GM12864 (cell line): ENCODE measurements around the gene OGFR.

Experiments used
- DNase-seq: peaks from one replicate; pipeline ENCODE4 v3.0.0-alpha.2; 2011; ENCODE audit warnings: low read depth
- H3K4me3 ChIP-seq: 2 replicates; pipeline ENCODE4 v1.5.1; 2011; ENCODE audit warnings: mild to moderate bottlenecking, low read depth, low read length, control low read depth
- CTCF ChIP-seq: IDR thresholded peaks from 2 replicates; pipeline ENCODE4 v1.5.1; 2011; ENCODE audit warnings: low read depth, mild to moderate bottlenecking, moderate library complexity, low read length, control low read depth, inconsistent platforms; ENCODE audit errors: missing control alignments

The OGFR gene

DNA sequence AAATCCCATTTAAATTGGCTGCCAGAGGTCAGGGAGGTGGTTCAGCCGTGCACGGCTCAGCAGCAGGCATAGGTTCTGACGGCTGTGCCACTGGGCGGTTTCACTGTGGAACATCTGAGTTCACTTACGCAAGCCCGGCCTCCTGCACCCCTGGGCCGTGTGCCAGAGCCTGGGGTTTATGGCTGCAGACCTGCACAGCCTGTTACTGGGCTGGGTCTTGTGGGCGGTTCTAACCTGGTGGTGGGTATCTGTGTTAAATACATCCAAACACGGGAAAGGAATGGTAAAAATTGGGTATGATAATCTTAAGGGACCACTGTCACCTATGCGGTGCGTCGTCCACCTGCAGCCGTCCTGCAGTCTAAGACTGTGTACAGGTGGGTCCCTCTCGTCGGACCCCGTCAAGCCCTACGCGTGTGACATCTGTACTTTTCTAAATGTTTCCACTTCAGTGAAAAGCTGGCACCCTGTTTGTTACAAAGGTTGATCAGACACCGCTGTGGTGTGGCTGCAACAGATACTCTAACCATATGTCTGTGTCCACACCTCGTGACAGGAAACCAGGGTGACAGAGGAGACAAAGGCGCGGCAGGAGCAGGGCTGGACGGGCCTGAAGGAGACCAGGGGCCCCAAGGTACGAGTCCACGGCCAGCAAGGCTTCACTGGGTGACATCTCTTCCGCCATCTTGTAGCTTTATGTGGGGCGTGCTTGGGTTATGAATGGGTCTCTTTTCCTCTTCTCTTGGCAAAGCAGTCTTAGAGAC lies 33.7 kb downstream of the OGFR start:
- no peak for TF ChIP-seq CTCF
- H3K4me3 ChIP-seq, result no peak overlapping the region
- peak; percentile 24 for DNase-seq

DNA sequence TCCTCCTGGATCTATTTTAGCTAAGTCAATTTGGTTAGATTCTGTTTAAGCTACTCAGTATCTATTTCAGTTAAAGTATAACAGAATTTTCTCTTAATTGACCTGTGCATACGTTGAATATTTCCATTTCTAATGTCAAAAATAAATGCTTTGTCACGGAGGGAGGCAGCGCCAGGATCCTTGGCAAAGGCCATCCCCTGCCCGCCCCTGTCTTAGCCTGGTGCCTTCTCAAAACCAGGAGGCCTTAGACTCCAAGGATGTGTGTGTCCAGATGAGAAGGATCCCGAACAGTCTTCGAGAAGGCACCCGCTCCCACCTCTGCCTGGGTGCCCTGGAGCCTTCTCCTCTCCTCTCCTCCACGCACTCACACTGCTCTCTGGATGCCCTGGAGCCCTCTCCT lies 34.6 kb downstream of the OGFR start:
- no peak for TF ChIP-seq CTCF
- DNase-seq, result no peak
- no peak overlapping the region for H3K4me3 ChIP-seq

DNA sequence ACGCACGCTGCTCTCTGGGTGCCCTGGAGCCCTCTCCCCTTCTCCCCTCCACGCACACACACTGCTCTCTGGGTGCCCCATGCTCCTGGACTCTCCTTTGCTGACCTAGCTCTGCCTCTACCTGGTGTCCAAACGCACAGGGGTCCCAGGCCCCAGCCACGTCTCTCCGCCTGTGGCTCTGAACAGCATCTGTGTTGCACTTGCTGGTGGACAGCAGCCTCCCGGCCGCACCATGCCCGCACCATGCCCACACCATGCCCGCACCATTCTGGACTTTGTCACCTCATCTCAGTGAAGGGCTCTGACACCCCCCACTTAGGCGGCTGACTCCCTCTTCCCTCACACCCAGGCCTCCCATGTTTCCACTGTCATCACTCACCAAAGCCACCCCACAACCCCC lies 35.2 kb downstream of the OGFR start:
- DNase-seq, result no peak
- TF ChIP-seq CTCF, result no peak
- H3K4me3 ChIP-seq, result no peak overlapping the region

GRCh38 chr20:62840244-62841197 lies 35.9 kb downstream of the OGFR start:
- no peak overlapping the region for H3K4me3 ChIP-seq
- no peak for DNase-seq
- TF ChIP-seq CTCF, result no peak

- DNase-seq, result no peak
- TF ChIP-seq CTCF, result no peak
- H3K4me3 ChIP-seq, result no peak overlapping the region
Measured at GRCh38 chr20:62841705-62842212, 37.1 kb downstream of the OGFR start.

DNA sequence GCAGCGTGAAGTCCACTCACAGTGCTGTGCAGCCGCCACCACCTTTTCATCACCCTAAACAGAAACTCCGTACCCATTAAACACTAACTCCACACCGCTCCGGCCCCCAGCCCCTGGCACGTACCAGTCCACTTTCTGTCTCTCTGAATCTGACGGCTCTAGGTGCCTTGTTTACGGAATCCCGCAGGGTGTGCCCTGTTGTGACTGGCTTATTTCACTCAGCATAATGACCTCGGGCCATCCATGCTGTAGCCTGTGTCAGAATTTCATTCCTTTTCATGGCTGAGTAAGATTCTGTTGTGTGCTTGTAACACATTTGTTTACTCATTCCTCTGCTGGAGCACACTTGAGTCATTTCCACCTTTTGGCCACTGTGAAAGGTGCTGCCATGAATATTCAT lies 39.0 kb downstream of the OGFR start:
- TF ChIP-seq CTCF, result no peak
- H3K4me3 ChIP-seq, result no peak overlapping the region
- no peak for DNase-seq
